GM19099 (cell line): ENCODE data around the gene RMRP.

ENCODE experiments used
- POLR2A ChIP-seq: IDR thresholded peaks from 3 replicates; pipeline ENCODE4 v1.6.1; 2011; ENCODE audit warnings: low read depth; ENCODE audit not compliant: insufficient read length; ENCODE audit errors: extremely low read depth

Gene RMRP

DNA sequence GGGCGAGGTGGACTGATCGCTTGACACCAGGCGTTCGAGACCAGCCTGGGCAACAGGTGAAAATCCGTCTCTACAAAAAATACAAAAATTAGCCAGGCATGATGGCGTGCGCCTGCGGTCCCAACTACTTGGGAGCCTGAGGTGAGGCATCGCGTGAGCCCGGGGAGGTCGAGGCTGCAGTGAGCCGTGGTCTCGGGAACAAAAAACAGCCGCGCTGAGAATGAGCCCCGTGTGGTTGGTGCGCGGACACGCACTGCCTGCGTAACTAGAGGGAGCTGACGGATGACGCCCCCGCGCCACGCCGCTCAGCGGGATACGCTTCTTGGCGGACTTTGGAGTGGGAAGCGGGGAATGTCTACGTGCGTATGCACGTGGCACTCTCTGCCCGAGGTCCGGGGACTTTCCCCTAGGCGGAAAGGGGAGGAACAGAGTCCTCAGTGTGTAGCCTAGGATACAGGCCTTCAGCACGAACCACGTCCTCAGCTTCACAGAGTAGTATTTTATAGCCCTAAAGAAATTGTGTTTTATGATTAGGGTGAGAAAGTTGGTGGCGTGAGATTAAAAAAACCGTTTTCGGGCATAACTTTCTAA lies at the start of gene RMRP:
Gene RMRP, minus strand, starts transcription at position 474 of the 591 bp plus-strand sequence.
- TF ChIP-seq POLR2A = peak; percentile 2

DNA sequence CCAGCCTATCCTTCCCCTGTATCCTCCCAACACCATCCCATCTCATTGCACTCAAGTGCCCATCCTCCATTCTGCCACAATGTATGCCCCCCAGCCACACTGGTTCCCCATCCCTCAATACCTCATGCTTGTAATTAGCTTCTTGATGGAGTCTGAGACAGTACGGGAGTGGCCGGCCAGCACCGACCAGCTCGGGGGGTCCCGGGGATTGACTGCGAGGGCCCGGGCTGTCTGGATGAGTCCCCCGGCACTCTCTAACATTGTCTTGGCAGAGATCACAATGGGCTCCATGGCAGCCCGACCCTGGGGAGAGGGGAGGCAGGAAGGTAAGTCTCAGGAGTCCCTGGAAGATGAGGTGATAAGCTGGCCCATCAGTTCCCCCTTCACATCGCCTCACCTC lies 49.1 kb upstream of the RMRP start:
- no peak for TF ChIP-seq POLR2A

DNA sequence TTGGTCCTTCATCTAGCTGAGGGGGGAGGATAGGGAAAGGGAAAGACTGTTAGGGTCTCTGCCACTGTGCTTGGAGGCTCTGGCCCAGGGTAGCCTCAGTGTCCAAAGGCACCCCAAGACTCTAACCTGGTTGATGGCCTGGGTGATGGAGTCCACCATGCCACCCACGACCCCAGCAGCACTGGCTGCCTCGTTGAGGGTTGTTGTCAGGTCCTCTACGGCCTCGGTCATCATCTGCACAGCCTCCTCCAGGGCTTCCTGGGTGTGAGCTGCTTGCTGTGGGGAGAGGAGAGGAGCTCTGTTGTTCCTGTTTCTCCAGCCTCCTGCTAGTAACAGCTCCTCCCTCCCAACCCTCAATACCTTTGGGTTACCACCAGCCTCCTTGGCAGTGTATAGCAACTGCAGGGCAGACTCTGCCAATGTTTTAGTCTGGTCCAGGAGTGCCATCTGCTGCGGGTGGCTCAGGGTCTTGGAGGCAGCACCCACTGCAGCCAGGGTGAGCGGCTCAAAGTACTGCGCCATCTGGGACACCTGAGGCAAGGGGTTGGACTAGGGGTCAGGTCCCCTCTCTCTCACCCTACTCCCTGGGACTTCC lies 48.1 kb upstream of the RMRP start:
- TF ChIP-seq POLR2A = no peak

DNA sequence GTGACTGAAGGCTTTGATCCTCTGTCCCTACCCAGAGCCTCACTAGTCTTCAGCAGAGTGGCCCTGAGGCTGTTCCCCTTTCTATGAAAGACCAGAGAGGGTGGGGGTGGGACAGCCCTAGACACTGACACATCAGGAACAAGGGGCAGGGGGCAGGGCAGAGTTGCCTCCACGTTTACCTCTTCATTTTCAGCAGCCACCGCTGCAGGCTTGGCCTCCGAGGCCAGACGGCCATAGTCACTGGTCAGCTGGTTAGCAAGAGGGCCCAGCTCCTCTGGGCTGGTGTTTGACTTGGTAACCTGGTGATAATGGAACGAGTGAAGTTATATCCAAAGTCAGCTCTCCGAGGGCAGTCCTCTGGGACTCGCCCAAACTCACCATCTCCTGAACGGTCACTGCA lies 47.6 kb upstream of the RMRP start:
- no peak for TF ChIP-seq POLR2A

DNA sequence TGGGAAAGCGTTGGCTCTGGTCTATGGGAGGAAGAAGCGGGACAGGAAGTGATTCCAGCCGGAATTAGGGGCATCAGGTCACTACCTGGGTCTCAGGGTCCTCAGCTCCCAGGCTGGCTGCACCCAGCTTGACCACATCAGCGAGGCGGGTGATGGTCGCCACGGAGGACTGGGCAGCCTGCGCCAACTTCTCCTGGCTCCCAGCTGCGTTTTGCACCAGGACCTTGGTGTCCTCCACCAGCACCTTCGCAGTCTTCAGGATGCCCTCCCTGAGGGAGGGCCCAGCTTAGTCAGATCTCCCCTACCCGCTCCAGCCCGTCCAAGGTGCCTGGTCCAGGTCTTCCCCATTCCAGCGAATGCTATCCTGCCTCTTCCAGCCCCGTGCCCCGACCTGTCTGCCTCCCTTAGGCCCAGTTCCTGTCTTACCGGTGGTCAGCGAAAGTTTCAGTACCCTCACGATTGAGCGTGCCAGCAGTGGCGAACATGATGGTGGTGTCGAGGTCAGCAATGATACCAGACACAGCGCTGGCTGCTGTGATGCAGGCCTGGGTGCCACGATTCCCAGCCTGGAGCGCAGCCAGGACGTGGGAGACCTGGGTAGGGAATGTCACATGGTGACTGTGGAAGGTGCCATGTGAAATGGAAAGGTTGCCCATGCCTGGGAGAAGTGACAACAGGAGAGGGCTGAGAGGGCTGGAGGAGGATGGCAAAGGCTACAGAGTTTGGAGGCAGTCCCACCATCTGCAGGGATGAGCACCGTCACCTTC lies 46.3 kb upstream of the RMRP start:
- TF ChIP-seq POLR2A = no peak

DNA sequence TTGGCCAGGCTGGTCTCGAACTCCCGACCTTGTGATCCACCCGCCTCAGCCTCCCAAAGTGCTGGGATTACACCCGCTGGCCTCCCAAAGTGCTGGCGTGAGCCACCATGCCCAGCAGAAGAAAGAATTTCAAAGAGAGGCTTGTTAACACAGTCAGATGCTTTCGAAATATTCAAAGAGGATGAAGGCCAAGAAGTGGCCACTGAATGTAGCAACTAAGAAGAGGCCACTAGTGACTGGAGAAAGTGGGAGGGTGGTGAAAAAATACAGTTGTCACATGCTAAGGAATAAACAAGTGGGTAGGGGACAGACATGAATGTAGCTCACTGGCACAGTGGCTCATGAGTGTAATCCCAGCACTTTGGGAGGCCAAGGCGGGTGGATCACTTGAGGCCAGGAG lies 44.9 kb upstream of the RMRP start:
- no peak for TF ChIP-seq POLR2A

DNA sequence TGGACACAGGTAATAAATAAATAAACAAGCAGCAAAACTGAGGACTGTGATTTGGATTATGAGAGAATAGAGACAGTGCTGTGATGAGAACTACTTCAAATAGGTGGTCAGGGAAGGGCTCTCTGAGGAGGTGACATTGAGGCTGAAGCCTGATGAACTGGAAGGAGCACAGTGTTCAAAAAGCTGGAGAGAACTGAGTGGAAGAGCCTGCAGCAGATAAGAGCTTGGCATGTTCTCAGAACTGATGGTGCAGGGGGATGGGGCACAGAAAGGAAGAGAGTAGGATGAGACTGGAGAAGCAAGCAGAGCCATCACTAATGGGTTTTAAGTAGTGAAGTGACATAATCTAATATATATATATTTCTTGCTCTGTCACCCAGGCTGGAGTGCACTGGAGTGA lies 43.1 kb upstream of the RMRP start:
- no peak for TF ChIP-seq POLR2A

DNA sequence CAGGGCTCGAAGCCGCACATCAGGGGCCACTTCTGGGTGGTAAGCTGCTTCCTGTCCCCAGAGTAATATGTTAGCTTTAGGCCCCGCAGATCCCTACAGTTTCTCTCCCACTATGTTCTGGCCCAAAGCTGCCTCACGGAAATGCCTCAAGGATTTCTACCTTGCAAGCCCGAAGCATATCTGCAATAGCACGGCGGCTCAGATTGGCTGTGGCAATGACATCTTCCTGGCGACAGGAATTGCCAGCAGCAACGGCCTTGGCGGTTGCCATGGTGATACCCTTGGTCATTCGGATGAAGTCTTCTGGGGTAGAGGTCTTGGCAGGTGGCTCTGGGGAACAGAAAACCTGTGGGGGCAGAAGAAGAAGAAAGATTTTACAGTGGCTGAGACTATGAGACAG lies 42.2 kb upstream of the RMRP start:
- TF ChIP-seq POLR2A = no peak

DNA sequence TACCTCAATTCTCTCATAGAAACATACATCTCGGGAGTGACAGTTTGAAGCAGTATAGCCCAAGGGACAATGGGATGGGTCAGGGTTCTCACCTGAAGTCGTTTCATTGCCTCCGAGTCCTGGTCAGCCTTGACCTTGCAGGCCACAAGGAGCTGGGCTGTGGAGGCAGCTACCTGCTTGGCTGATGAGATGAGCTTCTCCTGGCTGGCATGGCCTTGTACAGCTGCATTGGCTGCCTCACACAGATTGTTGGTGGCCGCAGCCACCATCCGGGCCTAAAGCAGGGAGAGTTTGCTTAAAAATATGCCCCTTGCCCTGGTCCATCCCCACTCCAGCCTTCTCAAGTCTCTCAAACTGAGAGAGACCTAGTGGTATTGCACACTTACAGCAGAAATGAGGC lies 40.4 kb upstream of the RMRP start:
- TF ChIP-seq POLR2A = no peak

DNA sequence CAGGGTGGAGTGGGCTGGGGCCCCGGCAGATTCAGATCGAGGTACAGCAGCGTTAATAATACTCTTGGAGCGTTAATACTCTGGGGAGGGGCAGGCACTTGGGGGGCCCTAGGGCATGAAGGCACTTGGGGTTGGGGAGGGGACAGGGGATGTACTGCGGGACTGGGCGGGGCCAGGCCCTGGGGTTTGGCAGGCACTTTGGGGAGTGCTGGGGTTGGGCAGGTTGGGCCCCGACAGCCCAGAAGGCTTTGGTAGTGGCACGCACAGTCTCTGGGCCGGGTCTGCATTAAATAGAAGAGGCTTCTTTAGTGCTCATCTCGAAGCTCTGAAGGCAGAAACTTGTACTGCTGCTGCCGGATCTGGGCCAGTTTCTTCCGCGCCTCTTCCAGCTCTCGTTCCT lies 39.7 kb upstream of the RMRP start:
- no peak for TF ChIP-seq POLR2A

DNA sequence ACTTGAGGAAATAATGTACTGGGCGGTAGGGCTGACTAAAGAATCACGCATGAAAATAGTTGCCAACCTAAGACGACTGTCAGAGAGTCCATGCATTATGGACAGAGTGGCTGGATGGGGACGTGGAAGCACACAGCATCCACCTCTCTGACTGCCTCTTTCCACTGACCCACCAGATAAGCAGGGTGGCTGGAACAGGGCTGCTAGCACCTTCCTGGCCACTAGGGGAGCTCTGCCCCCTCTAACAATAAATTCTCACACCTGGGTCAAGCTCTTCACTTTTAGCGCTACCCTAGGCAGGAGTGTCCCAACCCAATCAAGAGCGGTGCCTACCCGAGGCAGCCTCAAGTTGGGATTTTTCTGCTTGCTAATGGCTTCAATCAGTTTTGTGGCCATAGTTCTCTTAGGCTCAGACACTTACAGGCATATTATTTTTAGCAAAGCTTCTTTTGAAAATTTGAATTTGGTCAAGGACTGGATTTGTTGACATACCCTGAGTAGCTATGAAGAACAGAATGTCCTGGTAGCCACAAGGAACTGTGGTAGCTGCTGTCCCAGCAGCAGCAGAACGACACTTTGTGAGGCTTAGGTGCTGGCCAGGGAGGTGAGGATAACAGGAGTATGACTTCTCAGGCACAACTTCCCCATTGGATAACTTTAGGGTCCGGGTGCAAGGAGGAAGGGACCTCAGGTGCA lies 38.8 kb upstream of the RMRP start:
- no peak for TF ChIP-seq POLR2A

DNA sequence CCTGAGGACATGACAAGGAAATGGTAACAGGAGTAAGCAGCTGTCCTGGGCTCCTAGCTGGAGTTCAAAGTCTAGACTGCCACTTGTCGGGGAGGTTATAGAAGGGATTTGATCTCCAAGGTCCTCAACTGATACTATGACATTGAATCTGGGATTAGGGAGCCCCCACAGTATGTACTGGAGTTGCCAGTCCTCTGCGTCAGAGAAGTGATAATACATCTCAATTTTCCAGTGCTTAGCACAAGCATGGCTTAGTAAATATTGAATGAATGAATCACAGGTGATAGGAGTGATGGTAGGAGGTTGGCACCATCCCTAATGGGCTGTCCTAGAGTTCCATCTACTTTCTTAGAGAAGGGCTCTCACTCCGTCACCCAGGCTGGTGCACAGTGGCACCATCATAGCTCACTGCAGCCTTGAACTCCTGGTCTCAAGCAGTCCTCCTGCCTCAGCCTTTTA lies 38.2 kb upstream of the RMRP start:
- no peak for TF ChIP-seq POLR2A

DNA sequence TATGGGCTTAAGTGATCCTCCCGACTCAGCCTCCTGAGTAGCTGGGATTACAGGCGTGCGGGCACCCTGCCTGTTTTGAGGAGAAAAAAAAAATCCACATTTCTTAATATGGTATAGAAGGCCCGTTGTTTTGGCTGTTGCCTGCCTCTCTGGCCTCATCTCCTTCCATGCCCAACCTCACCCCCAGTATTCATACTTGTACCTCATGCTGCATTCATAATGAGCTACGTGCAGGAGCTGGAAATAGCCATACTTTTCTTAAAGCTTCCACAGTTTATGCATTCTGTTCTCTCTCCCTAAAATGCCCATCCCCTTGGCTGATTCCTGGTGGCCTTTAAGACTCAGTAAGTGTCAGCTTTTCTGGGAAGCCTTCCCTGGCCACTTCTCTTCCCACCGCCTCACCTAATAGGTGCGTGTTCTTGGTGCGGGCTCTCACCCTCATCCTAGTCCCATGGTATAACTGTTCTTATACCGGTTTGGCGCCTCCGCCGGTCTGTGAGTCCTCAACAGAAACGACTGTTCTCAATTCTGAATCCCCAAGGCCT lies 34.0 kb upstream of the RMRP start:
- no peak for TF ChIP-seq POLR2A

DNA sequence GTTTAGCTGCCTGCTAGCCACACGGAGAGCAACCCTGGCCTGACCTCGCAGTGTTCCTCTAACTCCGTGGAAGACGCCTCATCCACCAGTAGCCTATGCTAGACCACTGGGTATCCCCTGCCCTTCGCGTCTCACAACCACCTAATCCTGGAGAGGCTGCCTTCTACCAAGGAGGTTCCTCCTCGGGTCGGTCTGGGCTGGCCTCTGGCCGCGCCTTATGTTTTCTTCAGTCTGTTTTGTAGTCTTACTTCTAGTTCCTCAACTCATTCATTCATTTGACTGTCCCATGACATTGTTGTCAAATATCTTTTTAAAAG lies 33.5 kb upstream of the RMRP start:
- TF ChIP-seq POLR2A = no peak

DNA sequence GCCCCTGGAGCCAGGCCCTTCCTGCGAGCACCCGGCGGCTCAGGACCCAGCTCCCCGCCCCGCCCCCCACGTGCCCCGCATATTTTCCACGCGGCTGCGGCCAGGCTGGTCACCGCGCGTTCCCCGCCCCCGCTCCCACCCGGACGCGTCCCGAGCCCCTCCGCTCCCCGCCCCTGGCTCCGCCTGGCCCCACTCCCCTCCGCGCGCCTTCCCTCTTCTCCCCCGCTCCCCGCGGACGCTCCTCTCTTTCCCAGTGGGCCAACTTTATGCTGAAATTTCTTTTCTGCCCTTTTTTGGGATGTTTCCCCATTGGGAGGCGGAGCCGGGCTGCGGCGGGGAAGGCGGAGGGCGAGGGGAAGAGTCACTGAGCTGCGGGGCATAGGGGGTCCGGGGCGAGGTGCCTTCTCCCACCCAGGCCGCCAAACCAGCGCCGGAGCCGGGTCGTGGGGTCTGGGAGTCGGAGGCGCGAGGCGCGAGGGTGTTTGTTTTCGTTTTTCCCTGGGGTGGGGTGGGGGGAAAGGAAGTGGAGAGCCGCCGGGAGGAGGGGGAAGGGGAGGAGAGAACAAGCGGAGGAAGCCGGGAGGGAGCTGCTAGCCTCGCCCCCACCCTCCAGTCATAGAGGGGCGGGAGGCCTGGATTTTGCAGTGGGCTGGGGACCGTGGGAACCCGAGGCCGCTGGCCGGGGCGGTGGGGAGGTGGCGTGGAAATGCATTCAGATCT lies 33.0 kb upstream of the RMRP start:
- no peak for TF ChIP-seq POLR2A
